Mesenchymal stem cell (in vitro differentiated cells and primary cell): ENCODE data around the gene CDHR3.

Experiments used
- DNase-seq: peaks from one replicate; pipeline ENCODE4 v3.0.0-alpha.2; 2013
- H2AFZ ChIP-seq: one replicate; pipeline ENCODE4 v1.6.1; 2013; ENCODE audit warnings: low read depth, mild to moderate bottlenecking, control low read depth, inconsistent platforms, low read length, moderate library complexity
- H2AK5ac ChIP-seq: 2 replicates; pipeline ENCODE4 v1.6.1; 2013; ENCODE audit warnings: low read length, moderate library complexity, mild to moderate bottlenecking, inconsistent platforms; ENCODE audit not compliant: severe bottlenecking
- H2BK120ac ChIP-seq: one replicate; pipeline ENCODE4 v1.6.1; 2013; ENCODE audit warnings: low read depth, mild to moderate bottlenecking, inconsistent platforms, low read length, moderate library complexity
- H2BK12ac ChIP-seq, 2 experiments: one replicate each; pipeline ENCODE4 v1.6.1; 2013; ENCODE audit warnings: inconsistent platforms in 2 of 2, low read length in 2 of 2, mild to moderate bottlenecking in 2 of 2, moderate library complexity in 2 of 2, control low read depth in 1 of 2
- H2BK15ac ChIP-seq: one replicate; pipeline ENCODE4 v1.6.1; 2013; ENCODE audit warnings: mild to moderate bottlenecking, low read depth, inconsistent platforms; ENCODE audit not compliant: poor library complexity, severe bottlenecking
- H2BK5ac ChIP-seq: 2 replicates; pipeline ENCODE4 v1.6.1; 2013; ENCODE audit warnings: low read depth, mild to moderate bottlenecking, low read length, control low read depth, inconsistent platforms; ENCODE audit not compliant: poor library complexity, severe bottlenecking
- H3K14ac ChIP-seq, 2 experiments: one replicate each; pipeline ENCODE4 v1.6.1; 2013; ENCODE audit warnings: inconsistent platforms in 2 of 2, low read length in 2 of 2, control low read depth in 1 of 2, mild to moderate bottlenecking in 1 of 2, moderate library complexity in 1 of 2
- H3K18ac ChIP-seq, 2 experiments: one replicate each; pipeline ENCODE4 v1.6.1; 2013; ENCODE audit warnings: inconsistent platforms in 2 of 2, low read length in 2 of 2, control low read depth in 1 of 2, low read depth in 1 of 2, mild to moderate bottlenecking in 1 of 2
- H3K23ac ChIP-seq, 2 experiments: one replicate each; pipeline ENCODE4 v1.6.1; 2013; ENCODE audit warnings: inconsistent platforms in 2 of 2, low read length in 2 of 2, mild to moderate bottlenecking in 2 of 2, moderate library complexity in 2 of 2, control low read depth in 1 of 2
- H3K27ac ChIP-seq: 2 replicates; pipeline ENCODE4 v1.5.1; 2013; ENCODE audit warnings: mild to moderate bottlenecking, moderate library complexity, low read length, control low read depth, inconsistent platforms; ENCODE audit not compliant: poor library complexity, severe bottlenecking
- H3K27me3 ChIP-seq, 2 experiments: 2 replicates each; pipeline versions ENCODE4 v1.6.1 to v1.7.0; 2013; ENCODE audit warnings: low read length in 2 of 2, mild to moderate bottlenecking in 2 of 2, moderate library complexity in 2 of 2, control low read depth in 1 of 2, inconsistent platforms in 1 of 2; ENCODE audit not compliant: control insufficient read depth in 1 of 2, insufficient read depth in 1 of 2
- H3K36me3 ChIP-seq, 2 experiments: 2 replicates each; pipeline versions ENCODE4 v1.6.1 to v1.7.0; 2013; ENCODE audit warnings: low read length in 2 of 2, control low read depth in 1 of 2, inconsistent platforms in 1 of 2, low read depth in 1 of 2, mild to moderate bottlenecking in 1 of 2; ENCODE audit not compliant: insufficient read depth in 2 of 2, control insufficient read depth in 1 of 2
- H3K4ac ChIP-seq, 2 experiments: one replicate each; pipeline ENCODE4 v1.6.1; 2013; ENCODE audit warnings: inconsistent platforms in 2 of 2, low read length in 2 of 2, mild to moderate bottlenecking in 2 of 2, moderate library complexity in 2 of 2, control low read depth in 1 of 2, low read depth in 1 of 2
- H3K4me1 ChIP-seq: 2 replicates; pipeline ENCODE4 v1.6.1; 2013; ENCODE audit warnings: low read depth, low read length, control low read depth; ENCODE audit not compliant: control insufficient read depth, insufficient read depth
- H3K4me2 ChIP-seq: 2 replicates; pipeline ENCODE4 v1.6.1; 2013; ENCODE audit warnings: low read length, mild to moderate bottlenecking, inconsistent platforms; ENCODE audit not compliant: poor library complexity, severe bottlenecking
- H3K4me3 ChIP-seq, 2 experiments: 2 replicates each; pipeline versions ENCODE4 v1.5.1 to v1.7.0; 2013; ENCODE audit warnings: low read length in 2 of 2, mild to moderate bottlenecking in 2 of 2, control low read depth in 1 of 2, low read depth in 1 of 2; ENCODE audit not compliant: insufficient read depth in 1 of 2
- H3K79me1 ChIP-seq: replicated peaks from 2 replicates; pipeline ENCODE4 v1.6.1; 2013; ENCODE audit warnings: mild to moderate bottlenecking, control low read depth, low read length, inconsistent platforms; ENCODE audit not compliant: poor library complexity, severe bottlenecking
- H3K9ac ChIP-seq: 2 replicates; pipeline ENCODE4 v1.7.0; 2013; ENCODE audit warnings: mild to moderate bottlenecking, low read length, moderate library complexity
- H3K9me3 ChIP-seq: 2 replicates; pipeline ENCODE4 v1.7.0; 2013; ENCODE audit warnings: mild to moderate bottlenecking, low read length; ENCODE audit not compliant: control insufficient read depth
- H4K8ac ChIP-seq: one replicate; pipeline ENCODE4 v1.6.1; 2013; ENCODE audit warnings: inconsistent platforms, mild to moderate bottlenecking, low read length, moderate library complexity
- H4K91ac ChIP-seq: one replicate; pipeline ENCODE4 v1.6.1; 2013; ENCODE audit warnings: mild to moderate bottlenecking, low read length, inconsistent platforms
- WGBS: methylation state at CpG from one replicate; pipeline ENCODE4 v1.1.7; 2013; ENCODE audit warnings: mixed read lengths; 5-methylcytosine and 5-hydroxymethylcytosine counted together

CDHR3 gene

GRCh38 chr7:106039486-106040060 lies 76.5 kb downstream of the CDHR3 start:
- Histone ChIP-seq H3K23ac (no peak overlapping the region), H3K18ac (peak overlapping the region; percentile 33 to 54), H2BK5ac (no peak overlapping the region), H3K27me3 (peaks cover 9 to 12% of the 10 kb centered on the region in 2 experiments), H4K91ac (no peak overlapping the region), H3K4me1 (peaks cover 7% of the 10 kb centered on the region), H3K4ac (no peak overlapping the region), H2BK15ac (no peak overlapping the region), H2AFZ (no peak overlapping the region), H3K9me3 (peaks cover 5% of the 10 kb centered on the region), H3K4me2 (no peak overlapping the region), H3K4me3 (no peak overlapping the region), H3K27ac (no peak overlapping the region), H4K8ac (no peak overlapping the region), H3K14ac (peak overlapping the region in 1 of 2 experiments; percentile 82), H3K79me1 (no peaks in the 10 kb centered on the region), H3K9ac (peak overlapping the region; percentile 61), H3K36me3 (no peaks in the 10 kb centered on the region), H2BK120ac (no peak overlapping the region), H2BK12ac (peak overlapping the region; percentile 57 to 61), H2AK5ac (no peak overlapping the region)
- WGBS, result 68% methylated on average over 12 of the region's 13 CpGs
- peak; percentile 64 for DNase-seq

GRCh38 chr7:106041140-106041717 lies 78.2 kb downstream of the CDHR3 start:
- Histone ChIP-seq H2BK120ac (no peak overlapping the region), H3K9me3 (peaks cover 2% of the 10 kb centered on the region), H3K23ac (no peak overlapping the region), H3K4me2 (no peak overlapping the region), H2AK5ac (no peak overlapping the region), H3K36me3 (no peaks in the 10 kb centered on the region), H2BK15ac (no peak overlapping the region), H4K8ac (no peak overlapping the region), H3K27me3 (peaks cover 22% of the 10 kb centered on the region in 2 experiments), H3K9ac (no peak overlapping the region), H3K4me1 (peaks cover 7% of the 10 kb centered on the region), H4K91ac (no peak overlapping the region), H2BK12ac (no peak overlapping the region), H3K4me3 (no peak overlapping the region), H3K79me1 (no peaks in the 10 kb centered on the region), H3K14ac (peak overlapping the region in 1 of 2 experiments; percentile 46), H2BK5ac (no peak overlapping the region), H2AFZ (no peak overlapping the region), H3K4ac (no peak overlapping the region), H3K27ac (no peak overlapping the region), H3K18ac (no peak overlapping the region)
- peak; percentile 59 for DNase-seq
- 46% methylated on average over 6 of the region's 6 CpGs for WGBS

- 100% methylated on average over 2 of the region's 4 CpGs for WGBS
Measured at GRCh38 chr7:106042196-106042611, 79.1 kb downstream of the CDHR3 start.

GRCh38 chr7:106045139-106045538 lies 82.1 kb downstream of the CDHR3 start:
- H2BK5ac ChIP-seq, result no peak overlapping the region
- H4K8ac ChIP-seq, result no peak overlapping the region
- H2AK5ac ChIP-seq, result no peak overlapping the region
- no peak overlapping the region for H2BK12ac ChIP-seq
- H3K18ac ChIP-seq, result no peak overlapping the region
- H3K4me1 ChIP-seq, result peaks cover 5% of the 10 kb centered on the region
- no peak for DNase-seq
- H2BK15ac ChIP-seq, result no peak overlapping the region
- H3K23ac ChIP-seq, result no peak overlapping the region
- H3K27me3 ChIP-seq, result peaks cover 39 to 42% of the 10 kb centered on the region in 2 experiments
- no peak overlapping the region for H3K4me2 ChIP-seq
- H3K14ac ChIP-seq, result no peak overlapping the region
- no peak overlapping the region for H4K91ac ChIP-seq
- H3K9me3 ChIP-seq, result no peaks in the 10 kb centered on the region
- no peak overlapping the region for H3K9ac ChIP-seq
- H3K4ac ChIP-seq, result no peak overlapping the region
- no peak overlapping the region for H2AFZ ChIP-seq
- 80% methylated on average over 1 of the region's 2 CpGs for WGBS
- no peaks in the 10 kb centered on the region for H3K79me1 ChIP-seq
- H3K36me3 ChIP-seq, result no peaks in the 10 kb centered on the region
- H2BK120ac ChIP-seq, result no peak overlapping the region
- H3K4me3 ChIP-seq, result no peak overlapping the region
- H3K27ac ChIP-seq, result no peak overlapping the region

More at GRCh38 chr7:106042196-106042611, 79.1 kb downstream of the CDHR3 start:
- no peak overlapping the region for H4K91ac ChIP-seq
- H3K79me1 ChIP-seq, result no peaks in the 10 kb centered on the region
- H2BK120ac ChIP-seq, result no peak overlapping the region
- no peak overlapping the region for H3K4me2 ChIP-seq
- H3K36me3 ChIP-seq, result no peaks in the 10 kb centered on the region
- H2BK5ac ChIP-seq, result no peak overlapping the region
- no peak overlapping the region for H3K4ac ChIP-seq
- H3K9ac ChIP-seq, result peak overlapping the region; percentile 24
- peaks cover 7% of the 10 kb centered on the region for H3K4me1 ChIP-seq
- peak overlapping the region in 1 of 2 experiments; percentile 55 for H3K4me3 ChIP-seq
- H2BK12ac ChIP-seq, result no peak overlapping the region
- no peak overlapping the region for H2AFZ ChIP-seq
- H3K23ac ChIP-seq, result no peak overlapping the region
- no peak overlapping the region for H3K27ac ChIP-seq
- peaks cover 29 to 32% of the 10 kb centered on the region in 2 experiments for H3K27me3 ChIP-seq
- no peak overlapping the region for H3K18ac ChIP-seq
- no peak for DNase-seq
- H3K14ac ChIP-seq, result no peak overlapping the region
- no peak overlapping the region for H2BK15ac ChIP-seq
- H2AK5ac ChIP-seq, result no peak overlapping the region
- no peaks in the 10 kb centered on the region for H3K9me3 ChIP-seq
- H4K8ac ChIP-seq, result no peak overlapping the region
